H9 (cell line): Measurements from ENCODE around the gene SNAPC2. TPM values are rescaled to one million over a fixed set of nuclear protein-coding genes. Genes with fewer than 3 reads are reported as not detected.

Experiments
- DNase-seq: peaks from one replicate; pipeline ENCODE4 v3.0.0-alpha.2; 2017
- H2AFZ ChIP-seq: one replicate; pipeline ENCODE4 v1.6.1; 2013; ENCODE audit warnings: mild to moderate bottlenecking, low read length, control low read depth, moderate library complexity
- H2AK5ac ChIP-seq: 2 replicates; pipeline ENCODE4 v1.6.1; 2013; ENCODE audit warnings: low read length, control low read depth, mixed read lengths; ENCODE audit not compliant: insufficient read length
- H2BK120ac ChIP-seq: one replicate; pipeline ENCODE4 v1.6.1; 2013; ENCODE audit warnings: low read depth, mild to moderate bottlenecking, low read length, control low read depth, inconsistent platforms; ENCODE audit not compliant: poor library complexity, severe bottlenecking
- H2BK12ac ChIP-seq: 2 replicates; pipeline ENCODE4 v1.6.1; 2013; ENCODE audit warnings: low read length, control low read depth, mixed read lengths, low read depth; ENCODE audit not compliant: insufficient read length
- H2BK15ac ChIP-seq: 2 replicates; pipeline ENCODE4 v1.6.1; 2013; ENCODE audit warnings: low read depth, low read length, control low read depth
- H2BK20ac ChIP-seq: one replicate; pipeline ENCODE4 v1.6.1; 2013; ENCODE audit warnings: low read depth, mild to moderate bottlenecking, low read length, control low read depth, inconsistent platforms; ENCODE audit not compliant: poor library complexity, severe bottlenecking
- H2BK5ac ChIP-seq: 2 replicates; pipeline ENCODE4 v1.6.1; 2013; ENCODE audit warnings: low read length, control low read depth, mixed read lengths; ENCODE audit not compliant: insufficient read length
- H3K14ac ChIP-seq: 2 replicates; pipeline ENCODE4 v1.6.1; 2013; ENCODE audit warnings: low read length, control low read depth; ENCODE audit not compliant: insufficient read depth
- H3K18ac ChIP-seq: 2 replicates; pipeline ENCODE4 v1.6.1; 2013; ENCODE audit warnings: low read depth, mild to moderate bottlenecking, mixed read lengths, low read length, control low read depth; ENCODE audit not compliant: insufficient read length
- H3K23ac ChIP-seq: 2 replicates; pipeline ENCODE4 v1.6.1; 2013; ENCODE audit warnings: low read length, control low read depth, mixed read lengths, low read depth; ENCODE audit not compliant: insufficient read length
- H3K23me2 ChIP-seq: 2 replicates; pipeline ENCODE4 v1.6.1; 2013; ENCODE audit warnings: low read depth, mild to moderate bottlenecking, mixed read lengths, low read length, control low read depth; ENCODE audit not compliant: insufficient read length, poor library complexity, severe bottlenecking
- H3K27ac ChIP-seq: 2 replicates; pipeline ENCODE4 v1.5.1; 2013; ENCODE audit warnings: low read length, control low read depth, mixed read lengths, low read depth; ENCODE audit not compliant: insufficient read length
- H3K27me3 ChIP-seq: 2 replicates; pipeline ENCODE4 v1.6.1; 2013; ENCODE audit warnings: low read length, control low read depth, inconsistent platforms; ENCODE audit not compliant: insufficient read depth
- H3K4ac ChIP-seq: 2 replicates; pipeline ENCODE4 v1.6.1; 2013; ENCODE audit warnings: low read depth, mild to moderate bottlenecking, control low read depth, inconsistent platforms, low read length, moderate library complexity
- H3K4me1 ChIP-seq: 2 replicates; pipeline ENCODE4 v1.6.1; 2013; ENCODE audit warnings: low read length, control low read depth, inconsistent platforms; ENCODE audit not compliant: insufficient read depth
- H3K4me2 ChIP-seq: 2 replicates; pipeline ENCODE4 v1.6.1; 2013; ENCODE audit warnings: low read length, control low read depth, mixed read lengths; ENCODE audit not compliant: insufficient read length, insufficient read depth
- H3K56ac ChIP-seq: 2 replicates; pipeline ENCODE4 v1.6.1; 2013; ENCODE audit warnings: low read depth, mild to moderate bottlenecking, mixed read lengths, low read length, control low read depth; ENCODE audit not compliant: insufficient read length
- H3K79me1 ChIP-seq: 2 replicates; pipeline ENCODE4 v1.6.1; 2013; ENCODE audit warnings: low read depth, mild to moderate bottlenecking, moderate library complexity, low read length, control low read depth, inconsistent platforms; ENCODE audit not compliant: insufficient read depth, poor library complexity, severe bottlenecking
- H3K79me2 ChIP-seq: 2 replicates; pipeline ENCODE4 v1.6.1; 2013; ENCODE audit warnings: low read length, control low read depth, inconsistent platforms; ENCODE audit not compliant: insufficient read depth
- H3K9ac ChIP-seq: 2 replicates; pipeline ENCODE4 v1.6.1; 2013; ENCODE audit warnings: low read length, control low read depth, mixed read lengths; ENCODE audit not compliant: insufficient read length; ENCODE audit errors: extremely low read depth
- H3K9me3 ChIP-seq: one replicate; pipeline ENCODE4 v1.6.1; 2013; ENCODE audit warnings: low read depth, low read length, inconsistent platforms; ENCODE audit not compliant: control insufficient read depth
- H3T11ph ChIP-seq: one replicate; pipeline ENCODE4 v1.6.1; 2013; ENCODE audit warnings: mild to moderate bottlenecking, low read length, control low read depth, inconsistent platforms
- H4K20me1 ChIP-seq: one replicate; pipeline ENCODE4 v1.6.1; 2013; ENCODE audit not compliant: control insufficient read depth, insufficient read length, insufficient read depth
- H4K5ac ChIP-seq: 2 replicates; pipeline ENCODE4 v1.6.1; 2013; ENCODE audit warnings: low read depth, mild to moderate bottlenecking, mixed read lengths, low read length, control low read depth; ENCODE audit not compliant: insufficient read length
- H4K8ac ChIP-seq: replicated peaks from 2 replicates; pipeline ENCODE4 v1.6.1; 2013; ENCODE audit warnings: low read length, control low read depth, mixed read lengths, low read depth; ENCODE audit not compliant: insufficient read length
- H4K91ac ChIP-seq: 2 replicates; pipeline ENCODE4 v1.6.1; 2013; ENCODE audit warnings: low read depth, mild to moderate bottlenecking, moderate library complexity, mixed read lengths, low read length, control low read depth; ENCODE audit not compliant: insufficient read length
- H3K27ac Mint-ChIP-seq, 3 experiments: 2 replicates in 2 of 3; 3 replicates in 1 of 3; pipeline ENCODE4 v1.8.0; 2020 to 2021; ENCODE audit warnings: mixed read lengths in 3 of 3, mild to moderate bottlenecking in 1 of 3, moderate library complexity in 1 of 3
- H3K27me3 Mint-ChIP-seq: 2 replicates; pipeline ENCODE4 v1.8.0; 2021; ENCODE audit warnings: low read depth, mild to moderate bottlenecking, moderate library complexity, mixed read lengths
- H3K36me3 Mint-ChIP-seq, 3 experiments: 2 replicates in 2 of 3; 3 replicates in 1 of 3; pipeline ENCODE4 v1.8.0; 2020 to 2021; ENCODE audit warnings: low read depth in 3 of 3, mixed read lengths in 3 of 3; ENCODE audit not compliant: insufficient read depth in 1 of 3
- H3K4me1 Mint-ChIP-seq, 2 experiments: 2 replicates each; pipeline ENCODE4 v1.8.0; 2020; ENCODE audit warnings: mixed read lengths in 2 of 2
- H3K4me3 Mint-ChIP-seq, 2 experiments: 2 replicates in 1 of 2; 3 replicates in 1 of 2; pipeline ENCODE4 v1.8.0; 2020 to 2021; ENCODE audit warnings: mild to moderate bottlenecking in 2 of 2, mixed read lengths in 2 of 2, moderate library complexity in 1 of 2
- H3K9me3 Mint-ChIP-seq, 2 experiments: 2 replicates in 1 of 2; 3 replicates in 1 of 2; pipeline ENCODE4 v1.8.0; 2020; ENCODE audit warnings: mild to moderate bottlenecking in 2 of 2, mixed read lengths in 2 of 2, moderate library complexity in 1 of 2
- CTCF ChIP-seq: fragments of 200-600 bp; sonication (generic); conservative IDR thresholded peaks from 3 replicates; pipeline ENCODE4 v1.8.0; 2021; ENCODE audit warnings: antibody characterized with exemption, mild to moderate bottlenecking
- WGBS: extraction: QIAGEN DNeasy Blood & Tissue Kit; methylation state at CpG from one replicate; pipeline ENCODE4 v1.1.7; 2013; ENCODE audit warnings: missing lambda C conversion rate, low lambda C conversion rate, mixed read lengths; ENCODE audit not compliant: insufficient read length; ENCODE audit errors: extremely low coverage; 5-methylcytosine and 5-hydroxymethylcytosine counted together
- total RNA-seq: library from RNA; stranded (reverse); gene quantifications from 2 replicates; pipeline ENCODE4 v1.2.1, GENCODE V29; 2021

Gene SNAPC2
- total RNA-seq, 1 experiment from 2014 or later = 17.8 TPM

GRCh38 chr19:7968796-7969554 lies 48.8 kb downstream of the SNAPC2 start:
- no CpG with 5 or more reads among the region's 20 CpGs for WGBS
- Histone ChIP-seq H3K18ac (no peak overlapping the region), H3K9ac (no peak overlapping the region), H2AK5ac (no peak overlapping the region), H3K23ac (no peak overlapping the region), H3T11ph (no peak overlapping the region), H3K14ac (no peak overlapping the region; the same call in 1 of the 2 replicates), H2BK120ac (no peak overlapping the region), H2AFZ (no peak overlapping the region), H3K27me3 (no peaks in the 10 kb centered on the region), H3K79me2 (no peaks in the 10 kb centered on the region), H2BK5ac (no peak overlapping the region), H4K91ac (no peak overlapping the region), H2BK15ac (no peak overlapping the region), H4K8ac (no peak overlapping the region), H2BK20ac (no peak overlapping the region), H4K5ac (no peak overlapping the region), H3K4ac (no peak overlapping the region), H2BK12ac (no peak overlapping the region), H3K23me2 (no peaks in the 10 kb centered on the region), H3K9me3 (no peaks in the 10 kb centered on the region), H3K79me1 (no peaks in the 10 kb centered on the region), H3K4me1 (no peaks in the 10 kb centered on the region), H4K20me1 (no peaks in the 10 kb centered on the region), H3K56ac (no peak overlapping the region), H3K27ac (no peak overlapping the region), H3K4me2 (no peak overlapping the region)
- no peak for DNase-seq
- no peak for TF ChIP-seq CTCF
- Mint-ChIP-seq H3K9me3 (no peaks in the 10 kb centered on the region), H3K4me1 (peaks cover 17 to 23% of the 10 kb centered on the region in 2 experiments), H3K4me3 (peak overlapping the region in 1 of 2 experiments; percentile 28; a peak in 1 of 5 replicates), H3K27ac (peak overlapping the region; percentile 80 to 95 (median 92); a peak in 5 of 7 replicates), H3K36me3 (peaks cover 34 to 81% (median 61%) of the 10 kb centered on the region in 3 experiments), H3K27me3 (no peaks in the 10 kb centered on the region)
